Kidney epithelial cell (primary cell): Measurements from ENCODE around the gene MAD1L1. TPM values are rescaled to one million over a fixed set of nuclear protein-coding genes. Genes with fewer than 3 reads are reported as not detected.

Source experiments
- DNase-seq: peaks from one replicate; pipeline ENCODE4 v3.0.0-alpha.2; 2010; ENCODE audit warnings: low read depth
- H3K27me3 ChIP-seq: 2 replicates; pipeline ENCODE4 v1.6.0; 2011; ENCODE audit warnings: low read length; ENCODE audit not compliant: control insufficient read depth, insufficient read depth
- H3K36me3 ChIP-seq: 2 replicates; pipeline ENCODE4 v1.5.1; 2011; ENCODE audit warnings: low read length; ENCODE audit not compliant: control insufficient read depth, insufficient read depth
- H3K4me3 ChIP-seq: 2 replicates; pipeline ENCODE4 v1.5.1; 2011; ENCODE audit warnings: low read depth, mild to moderate bottlenecking, control low read depth, low read length
- CTCF ChIP-seq: IDR thresholded peaks from 2 replicates; pipeline ENCODE4 v1.5.1; 2011; ENCODE audit warnings: mild to moderate bottlenecking, moderate library complexity, low read length, control low read depth, inconsistent platforms; ENCODE audit not compliant: insufficient read depth, poor library complexity, severe bottlenecking
- total RNA-seq: library from RNA; depleted of rRNA; stranded (reverse); fragments of >200 nt; gene quantifications from 2 replicates; pipeline ENCODE4 v1.2.3, GENCODE V29; 2015

Gene MAD1L1
- total RNA-seq, 1 donor from 2014 or later, result 61.2 TPM

GRCh38 chr7:1964211-1964912 is 268.4 kb downstream of the MAD1L1 start:
- TF ChIP-seq CTCF, result no peak
- Histone ChIP-seq H3K36me3 (no peaks in the 10 kb centered on the region), H3K4me3 (no peak overlapping the region), H3K27me3 (no peaks in the 10 kb centered on the region)
- no peak for DNase-seq

DNA sequence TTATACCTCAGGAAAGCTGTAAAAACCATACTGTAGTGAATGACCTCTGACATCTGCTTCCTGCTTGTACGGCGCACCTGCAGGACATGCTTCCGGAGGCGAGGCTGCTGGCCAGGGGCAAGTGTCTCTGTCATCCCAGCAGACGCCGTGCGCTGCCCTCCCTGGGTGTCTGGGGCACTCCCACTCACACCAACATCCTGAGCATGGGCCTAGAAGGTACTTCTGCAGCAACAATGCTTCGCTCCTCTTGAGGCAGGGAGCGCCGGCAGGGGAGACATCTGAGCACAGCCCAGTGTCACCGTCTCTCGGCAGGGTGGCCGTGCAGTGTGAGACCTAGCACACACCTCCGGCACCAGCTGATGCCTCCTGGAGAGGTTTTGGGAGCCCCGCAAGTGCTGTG is 269.2 kb downstream of the MAD1L1 start:
- no peak for DNase-seq
- H3K27me3 ChIP-seq, result no peaks in the 10 kb centered on the region
- H3K4me3 ChIP-seq, result no peak overlapping the region
- no peaks in the 10 kb centered on the region for H3K36me3 ChIP-seq
- no peak for TF ChIP-seq CTCF

DNA sequence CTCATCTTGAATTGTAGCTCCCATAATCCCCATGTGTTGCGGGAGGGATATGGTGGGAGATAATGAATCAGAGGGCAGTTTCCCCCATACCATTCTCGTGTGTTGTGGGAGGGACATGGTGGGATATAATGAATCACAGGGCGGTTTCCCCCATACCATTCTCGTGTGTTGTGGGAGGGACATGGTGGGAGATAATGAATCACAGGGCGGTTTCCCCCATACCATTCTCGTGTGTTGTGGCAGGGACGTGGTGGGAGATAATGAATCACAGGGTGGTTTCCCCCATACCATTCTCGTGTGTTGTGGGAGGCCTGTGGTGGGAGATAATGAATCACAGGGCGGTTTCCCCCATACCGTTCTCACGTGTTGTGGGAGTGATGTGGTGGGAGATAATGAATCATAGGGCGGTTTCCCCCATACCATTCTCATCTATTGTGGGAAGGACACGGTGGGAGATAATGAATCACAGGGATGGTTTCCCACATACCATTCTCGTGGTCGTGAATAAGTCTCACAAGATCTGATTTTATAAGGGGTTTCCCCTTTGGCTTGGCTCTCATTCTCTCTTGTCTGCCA is 271.0 kb downstream of the MAD1L1 start:
- peak; percentile 55 for DNase-seq
- no peak for TF ChIP-seq CTCF
- no peak overlapping the region for H3K4me3 ChIP-seq
- no peaks in the 10 kb centered on the region for H3K36me3 ChIP-seq
- H3K27me3 ChIP-seq, result no peaks in the 10 kb centered on the region

- no peaks in the 10 kb centered on the region for H3K36me3 ChIP-seq
- DNase-seq, result no peak
- H3K4me3 ChIP-seq, result no peak overlapping the region
- no peaks in the 10 kb centered on the region for H3K27me3 ChIP-seq
- TF ChIP-seq CTCF, result no peak
Measured at GRCh38 chr7:1959305-1959704, 273.4 kb downstream of the MAD1L1 start.

- no peaks in the 10 kb centered on the region for H3K27me3 ChIP-seq
- TF ChIP-seq CTCF, result no peak
- H3K36me3 ChIP-seq, result no peaks in the 10 kb centered on the region
- DNase-seq, result no peak
- no peak overlapping the region for H3K4me3 ChIP-seq
Measured at GRCh38 chr7:1957471-1958225, 275.1 kb downstream of the MAD1L1 start.
